Activated CD4-positive, alpha-beta T cell treated with anti-CD3 and anti-CD28 coated beads for 36 hours (primary cell): ENCODE measurements around the gene GRB2. TPM values are rescaled to one million over a fixed set of nuclear protein-coding genes. Genes with fewer than 3 reads are reported as not detected.
"Not testable (repeated sequence)": the region's sequence is repeated elsewhere in the genome, so short reads cannot be mapped to it uniquely, and the experiment has no call there.

Source experiments
- ATAC-seq: fragments of 200-7000 bp; cut with Tn5 transposase; one replicate; pipeline ENCODE4 v1.10.0; 2021; ENCODE audit warnings: mild to moderate bottlenecking, moderate library complexity
- CTCF ChIA-PET: fragments of 350-600 bp; sonication (Branson Sonifier 250); formaldehyde crosslinking; loops from one replicate; lab custom pipeline; 2021; ENCODE audit warnings: antibody characterized with exemption; lab: Charles Lee
- POLR2A ChIA-PET: fragments of 350-600 bp; sonication (Branson Sonifier 250); formaldehyde crosslinking; loops from one replicate; lab custom pipeline; 2021; ENCODE audit warnings: antibody characterized with exemption, inconsistent platforms; lab: Charles Lee
- DNase-seq: peaks from one replicate; pipeline ENCODE4 v3.0.0-alpha.2; 2020
- H3K27ac Mint-ChIP-seq: one replicate; pipeline ENCODE4 v1.8.0; 2021; ENCODE audit warnings: mixed read lengths
- H3K27me3 Mint-ChIP-seq: one replicate; pipeline ENCODE4 v1.8.0; 2021; ENCODE audit warnings: mixed read lengths
- H3K36me3 Mint-ChIP-seq: one replicate; pipeline ENCODE4 v1.8.0; 2021; ENCODE audit warnings: low read depth, mixed read lengths
- H3K4me1 Mint-ChIP-seq: one replicate; pipeline ENCODE4 v1.8.0; 2021; ENCODE audit warnings: mixed read lengths
- H3K4me3 Mint-ChIP-seq: one replicate; pipeline ENCODE4 v1.8.0; 2021; ENCODE audit warnings: mild to moderate bottlenecking, moderate library complexity, mixed read lengths
- H3K9me3 Mint-ChIP-seq: one replicate; pipeline ENCODE4 v1.8.0; 2021; ENCODE audit warnings: low read depth, mixed read lengths
- intact Hi-C, 2 experiments: fragments of 100-400 bp; cut with DNase I in 1 of 2; cut with micrococcal nuclease in 1 of 2; formaldehyde crosslinking; loops; one replicate each; pipeline versions ENCODE4 v1.14.2 to v1.15.1; 2022 to 2024; cut with DNase I, micrococcal nuclease
- total RNA-seq, 2 experiments: library from RNA; stranded (reverse); gene quantifications; one replicate each; pipeline ENCODE4 v1.2.3, GENCODE V29; 2021

Gene GRB2
- total RNA-seq, 2 experiments from 2014 or later, result 157 to 168 TPM

DNA sequence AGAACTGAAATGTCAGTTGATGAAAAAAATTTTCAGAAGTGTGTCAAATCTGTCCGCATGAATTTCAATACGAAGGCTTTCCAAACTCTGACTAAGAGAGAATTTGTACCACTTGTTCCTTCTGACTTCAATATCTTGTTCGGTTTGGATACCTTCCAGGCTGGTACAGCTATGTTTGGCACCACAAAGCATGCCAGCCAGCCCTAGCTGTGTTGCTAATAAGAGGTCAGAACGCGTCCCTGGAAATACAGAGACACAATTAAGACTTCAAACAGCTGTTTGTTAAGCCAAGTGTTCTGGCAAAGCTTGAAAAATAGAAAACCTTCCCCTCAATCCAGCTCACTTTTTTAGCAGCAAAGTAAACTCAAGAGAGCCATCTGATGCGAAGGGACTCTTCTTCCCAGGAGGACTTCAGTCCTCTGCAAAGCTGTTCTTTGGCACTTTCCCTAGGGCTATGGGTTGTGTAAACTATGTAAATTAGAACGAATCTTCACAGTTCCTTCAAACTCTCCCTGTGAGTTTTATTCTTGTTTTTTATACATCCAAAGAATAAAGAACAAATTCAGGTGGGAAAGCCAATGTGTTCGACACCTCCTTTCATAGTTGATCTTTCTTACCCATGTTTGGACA lies 35.1 kb downstream of the GRB2 start:
- ChIA-PET CTCF (interaction anchor here (0.8 to 2.0 kb wide), 4 partner anchors 13 to 24 kb away, joined by 4 to 6 read pairs (median 4); no protein-coding TSS in a partner anchor), POLR2A (interaction anchor here (0.6 to 1.8 kb wide), 2 partner anchors 25 to 80 kb away, joined by 4 read pairs; no protein-coding TSS in a partner anchor)
- Mint-ChIP-seq H3K27me3 (no peaks in the 10 kb centered on the region), H3K36me3 (peaks cover 22% of the 10 kb centered on the region), H3K27ac (no peak overlapping the region), H3K9me3 (no peaks in the 10 kb centered on the region), H3K4me1 (peaks cover 87% of the 10 kb centered on the region), H3K4me3 (no peak overlapping the region)
- intact Hi-C loops, result loop anchor here (2.0 to 5.0 kb wide), 2 partner anchors 33 to 34 kb away; partner anchors contain the start of gene GRB2 (in 1 of the 2)
- DNase-seq (no peak), ATAC-seq (no peak)

DNA sequence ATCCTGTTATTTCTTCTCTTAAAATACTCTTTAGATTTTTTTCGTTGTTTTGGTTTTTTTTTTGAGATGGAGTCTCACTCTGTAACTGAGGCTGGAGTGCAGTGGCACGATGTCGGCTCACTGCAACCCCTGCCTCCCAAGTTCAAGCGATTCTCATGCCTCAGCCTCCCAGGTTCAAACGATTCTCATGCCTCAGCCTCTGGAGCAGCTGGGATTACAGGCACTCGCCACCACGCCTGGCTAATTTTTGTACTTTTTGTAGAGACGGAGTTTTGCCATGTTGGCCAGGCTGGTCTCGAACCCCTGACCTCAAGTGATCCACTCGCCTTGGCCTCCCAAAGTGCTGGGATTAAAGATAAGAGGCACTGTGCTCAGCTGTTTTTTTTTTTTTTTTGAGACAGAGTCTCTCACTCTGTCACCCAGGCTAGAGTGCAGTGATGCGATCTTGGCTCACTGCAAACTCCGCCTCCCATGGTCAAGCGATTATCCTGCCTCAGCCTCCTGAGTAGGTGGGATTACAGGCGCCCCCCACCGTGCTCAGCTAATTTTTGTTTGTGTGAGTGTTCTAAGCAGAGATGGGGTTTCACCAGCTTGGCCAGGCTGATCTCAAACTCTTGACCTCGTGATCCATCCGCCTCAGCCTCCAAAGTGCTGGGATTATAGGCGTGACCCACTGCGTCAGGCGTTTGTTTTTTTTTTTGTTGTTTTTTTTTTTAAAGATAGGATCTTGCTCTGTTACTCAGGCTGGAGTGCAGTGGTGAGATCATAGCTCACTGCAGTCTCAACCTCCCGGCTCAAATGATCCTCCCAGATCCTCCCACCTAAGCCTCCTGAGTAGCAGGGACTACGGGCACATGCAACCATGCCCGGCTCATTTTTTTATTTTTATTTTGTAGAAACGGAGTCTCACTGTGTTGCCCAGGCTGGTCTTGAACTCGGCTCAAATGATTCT lies 37.4 kb downstream of the GRB2 start:
- intact Hi-C loops, result loop anchor here in 1 of 2 experiments (2.0 kb wide), 1 partner anchor 37 kb away; the partner anchor contains the start of gene GRB2
- not testable (repeated sequence) for DNase-seq, H3K27me3 Mint-ChIP-seq, H3K9me3 Mint-ChIP-seq, H3K4me3 Mint-ChIP-seq, ATAC-seq
- H3K4me1 Mint-ChIP-seq, result peaks cover 94% of the 10 kb centered on the region
- ChIA-PET CTCF (interaction anchor here (0.6 to 2.1 kb wide), 9 partner anchors 12 to 167 kb away, joined by 3 to 10 read pairs (median 4); no protein-coding TSS in a partner anchor), POLR2A (interaction anchor here (0.7 to 1.8 kb wide), 2 partner anchors 22 to 30 kb away, joined by 3 to 4 read pairs; no protein-coding TSS in a partner anchor)
- H3K27ac Mint-ChIP-seq, result peak overlapping the region; percentile 78
- peaks cover 15% of the 10 kb centered on the region for H3K36me3 Mint-ChIP-seq

GRCh38 chr17:75367312-75367711 lies 38.2 kb downstream of the GRB2 start:
- ChIA-PET CTCF (interaction anchor here (0.6 to 2.1 kb wide), 6 partner anchors 13 to 166 kb away, joined by 3 to 10 read pairs (median 5); no protein-coding TSS in a partner anchor), POLR2A (interaction anchor here (0.6 kb wide), 1 partner anchor 29 kb away, joined by 3 read pairs; no protein-coding TSS in a partner anchor)
- intact Hi-C loops, result loop anchor here in 1 of 2 experiments (2.0 kb wide), 1 partner anchor 37 kb away; the partner anchor contains the start of gene GRB2
- Mint-ChIP-seq H3K4me3 (no peak overlapping the region), H3K27ac (peak overlapping the region; percentile 78), H3K36me3 (peaks cover 15% of the 10 kb centered on the region), H3K4me1 (peaks cover 94% of the 10 kb centered on the region), H3K27me3 (no peaks in the 10 kb centered on the region), H3K9me3 (no peaks in the 10 kb centered on the region)
- ATAC-seq, result peak; percentile 69
- peak; percentile 41 for DNase-seq

DNA sequence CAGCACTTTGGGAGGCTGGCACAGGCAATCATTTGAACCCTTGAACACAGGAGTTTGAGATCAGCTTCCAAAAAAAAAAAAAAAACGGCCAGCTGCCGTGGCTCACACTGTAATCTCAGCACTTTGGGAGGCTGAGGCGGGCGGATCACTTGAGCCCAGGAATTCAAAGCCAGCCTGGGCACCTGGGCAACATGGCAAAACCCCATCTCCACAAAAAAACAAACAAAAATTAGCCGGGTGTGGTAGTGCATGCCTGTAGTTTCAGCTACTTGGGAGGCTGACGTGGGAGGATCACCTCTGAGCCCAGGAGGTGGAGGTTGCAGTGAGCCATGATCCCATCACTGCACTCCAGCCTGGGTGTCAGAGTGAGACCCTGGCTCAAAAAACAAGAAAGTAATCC lies 39.0 kb downstream of the GRB2 start:
- ChIA-PET CTCF (interaction anchor here (0.8 to 1.8 kb wide), 3 partner anchors 19 to 43 kb away, joined by 3 to 7 read pairs (median 3); no protein-coding TSS in a partner anchor), POLR2A (interaction anchor here (0.6 kb wide), 1 partner anchor 797 kb away, joined by 4 read pairs; no protein-coding TSS in a partner anchor)
- no peaks in the 10 kb centered on the region for H3K27me3 Mint-ChIP-seq
- no peak overlapping the region for H3K4me3 Mint-ChIP-seq
- H3K9me3 Mint-ChIP-seq, result no peaks in the 10 kb centered on the region
- peak overlapping the region; percentile 83 for H3K27ac Mint-ChIP-seq
- H3K36me3 Mint-ChIP-seq, result peaks cover 15% of the 10 kb centered on the region
- peaks cover 94% of the 10 kb centered on the region for H3K4me1 Mint-ChIP-seq
- DNase-seq (no peak), ATAC-seq (no peak)
- intact Hi-C loops, result loop anchor here in 1 of 2 experiments (2.0 kb wide), 1 partner anchor 38 kb away; the partner anchor contains the start of gene GRB2

- Mint-ChIP-seq H3K36me3 (peaks cover 11% of the 10 kb centered on the region), H3K27ac (peak overlapping the region; percentile 83), H3K4me1 (peaks cover 95% of the 10 kb centered on the region), H3K27me3 (no peaks in the 10 kb centered on the region), H3K4me3 (no peak overlapping the region), H3K9me3 (no peaks in the 10 kb centered on the region)
- intact Hi-C loops, result loop anchor here in 1 of 2 experiments (2.0 kb wide), 1 partner anchor 39 kb away; the partner anchor contains the start of gene GRB2
- DNase-seq (no peak), ATAC-seq (no peak)
- ChIA-PET POLR2A (interaction anchor here (0.6 kb wide), 1 partner anchor 797 kb away, joined by 4 read pairs; no protein-coding TSS in a partner anchor), CTCF (interaction anchor here (0.8 to 1.3 kb wide), 3 partner anchors 20 to 38 kb away, joined by 3 read pairs; no protein-coding TSS in a partner anchor)
These were observed 39.6 kb downstream of the GRB2 start for GRCh38 chr17:75365931-75366275.

GRCh38 chr17:75365009-75365930 lies 40.2 kb downstream of the GRB2 start:
- H3K9me3 Mint-ChIP-seq, result no peaks in the 10 kb centered on the region
- H3K27me3 Mint-ChIP-seq, result no peaks in the 10 kb centered on the region
- POLR2A ChIA-PET, result no interaction called here
- no peak for DNase-seq
- ATAC-seq, result peak; percentile 14
- H3K4me1 Mint-ChIP-seq, result peaks cover 96% of the 10 kb centered on the region
- CTCF ChIA-PET, result interaction anchor here (0.6 to 1.5 kb wide), 9 partner anchors 9 to 408 kb away, joined by 3 to 5 read pairs (median 3); no protein-coding TSS in a partner anchor
- peaks cover 9% of the 10 kb centered on the region for H3K36me3 Mint-ChIP-seq
- H3K4me3 Mint-ChIP-seq, result peak overlapping the region; percentile 29
- H3K27ac Mint-ChIP-seq, result peak overlapping the region; percentile 83
- intact Hi-C loops, result no loop called here

DNA sequence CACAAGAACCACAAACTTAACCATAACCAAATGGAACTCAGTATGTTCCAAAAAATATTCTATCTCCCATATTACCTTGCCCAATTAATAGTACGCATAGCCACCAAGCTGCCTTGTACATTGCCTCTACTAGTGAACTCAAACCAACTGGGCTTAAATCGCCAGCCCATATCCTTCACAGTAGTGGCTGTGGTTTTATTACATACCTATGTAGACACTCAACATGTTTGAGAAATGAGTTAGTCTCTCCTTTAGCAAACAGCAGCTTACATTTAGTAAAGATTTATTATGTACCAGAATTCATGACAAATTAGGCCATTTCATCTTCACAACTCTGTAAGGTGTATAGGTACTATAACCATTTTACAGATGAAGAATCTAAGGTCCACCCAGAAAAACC lies 41.4 kb downstream of the GRB2 start:
- DNase-seq (no peak), ATAC-seq (no peak)
- no peak overlapping the region for H3K4me3 Mint-ChIP-seq
- intact Hi-C loops, result no loop called here
- POLR2A ChIA-PET, result no interaction called here
- H3K4me1 Mint-ChIP-seq, result peaks cover 94% of the 10 kb centered on the region
- peak overlapping the region; percentile 83 for H3K27ac Mint-ChIP-seq
- no peaks in the 10 kb centered on the region for H3K9me3 Mint-ChIP-seq
- peaks cover 9% of the 10 kb centered on the region for H3K36me3 Mint-ChIP-seq
- CTCF ChIA-PET, result interaction anchor here (0.7 to 1.5 kb wide), 7 partner anchors 12 to 75 kb away, joined by 3 to 5 read pairs (median 4); partner anchors contain the start of gene SLC25A19
- H3K27me3 Mint-ChIP-seq, result no peaks in the 10 kb centered on the region

- Mint-ChIP-seq H3K4me1 (peaks cover 87% of the 10 kb centered on the region), H3K9me3 (no peaks in the 10 kb centered on the region), H3K4me3 (no peak overlapping the region), H3K27me3 (no peaks in the 10 kb centered on the region), H3K27ac (peak overlapping the region; percentile 5), H3K36me3 (peaks cover 10% of the 10 kb centered on the region)
- POLR2A ChIA-PET, result no interaction called here
- DNase-seq, result no peak
- ATAC-seq, result no peak
- CTCF ChIA-PET, result interaction anchor here (0.6 to 0.8 kb wide), 3 partner anchors 25 to 91 kb away, joined by 3 to 5 read pairs (median 4); partner anchors contain the start of gene MIF4GD
- intact Hi-C loops, result loop anchor here in 1 of 2 experiments (2.0 kb wide), 1 partner anchor 15 kb away; no protein-coding TSS in a partner anchor
These were observed 43.5 kb downstream of the GRB2 start for GRCh38 chr17:75361996-75362395.

DNA sequence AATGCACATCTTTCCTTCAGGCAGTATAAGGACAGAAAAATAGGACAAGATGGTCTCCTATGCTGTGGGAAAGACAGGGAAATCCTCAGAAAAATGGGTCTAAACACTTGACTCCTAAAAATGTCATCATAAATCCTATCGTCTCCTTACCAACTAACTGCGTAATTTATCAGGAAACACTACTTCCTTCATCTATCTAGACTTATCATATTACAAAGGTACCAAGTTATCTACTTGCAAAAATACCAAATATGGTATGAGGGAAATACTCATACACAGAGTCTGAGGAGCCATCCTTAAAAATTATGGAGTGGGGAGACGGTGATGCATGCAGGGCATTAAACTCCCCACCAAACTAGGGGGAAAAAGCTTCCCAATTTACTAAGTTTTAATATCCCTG lies 44.1 kb downstream of the GRB2 start:
- CTCF ChIA-PET, result interaction anchor here (0.6 to 0.7 kb wide), 2 partner anchors 24 to 32 kb away, joined by 3 to 5 read pairs; no protein-coding TSS in a partner anchor
- Mint-ChIP-seq H3K27ac (peak overlapping the region; percentile 66), H3K4me3 (no peak overlapping the region), H3K36me3 (peaks cover 17% of the 10 kb centered on the region), H3K9me3 (no peaks in the 10 kb centered on the region), H3K27me3 (no peaks in the 10 kb centered on the region), H3K4me1 (peaks cover 87% of the 10 kb centered on the region)
- ATAC-seq (no peak), DNase-seq (no peak)
- intact Hi-C loops, result no loop called here
- POLR2A ChIA-PET, result no interaction called here
